ENCODE data around the gene GPT2.
A peak's percentile ranks its signal among the peaks of the same experiment; 100 is the strongest.

GPT2 gene

DNA sequence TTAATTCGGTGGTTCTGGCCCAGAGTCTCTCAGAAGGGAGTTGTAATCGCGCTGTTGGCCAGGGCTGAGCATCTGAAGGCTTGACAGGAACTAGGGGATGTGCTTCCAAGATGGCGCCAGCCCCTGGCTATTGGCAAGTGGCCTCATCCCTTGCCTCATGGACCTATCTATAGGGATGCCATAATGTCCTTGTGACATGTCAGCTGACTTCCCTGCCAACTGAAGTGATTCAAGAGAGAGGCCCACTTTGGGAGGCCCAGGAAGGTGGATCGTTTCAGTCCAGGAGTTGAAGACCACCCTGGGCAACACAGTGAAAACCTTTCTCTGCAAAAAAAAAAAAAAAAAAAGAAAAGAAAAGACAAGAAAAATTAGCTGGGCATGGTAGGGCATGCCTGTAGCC lies 38.2 kb upstream of the GPT2 start:
- no peak overlapping the region for H3K27ac ChIP-seq
- TF ChIP-seq ZFX (IDR thresholded peaks at IDR 0.05; ENCODE audit: borderline replicate concordance) = no peak
- TF ChIP-seq, protein P1, sequence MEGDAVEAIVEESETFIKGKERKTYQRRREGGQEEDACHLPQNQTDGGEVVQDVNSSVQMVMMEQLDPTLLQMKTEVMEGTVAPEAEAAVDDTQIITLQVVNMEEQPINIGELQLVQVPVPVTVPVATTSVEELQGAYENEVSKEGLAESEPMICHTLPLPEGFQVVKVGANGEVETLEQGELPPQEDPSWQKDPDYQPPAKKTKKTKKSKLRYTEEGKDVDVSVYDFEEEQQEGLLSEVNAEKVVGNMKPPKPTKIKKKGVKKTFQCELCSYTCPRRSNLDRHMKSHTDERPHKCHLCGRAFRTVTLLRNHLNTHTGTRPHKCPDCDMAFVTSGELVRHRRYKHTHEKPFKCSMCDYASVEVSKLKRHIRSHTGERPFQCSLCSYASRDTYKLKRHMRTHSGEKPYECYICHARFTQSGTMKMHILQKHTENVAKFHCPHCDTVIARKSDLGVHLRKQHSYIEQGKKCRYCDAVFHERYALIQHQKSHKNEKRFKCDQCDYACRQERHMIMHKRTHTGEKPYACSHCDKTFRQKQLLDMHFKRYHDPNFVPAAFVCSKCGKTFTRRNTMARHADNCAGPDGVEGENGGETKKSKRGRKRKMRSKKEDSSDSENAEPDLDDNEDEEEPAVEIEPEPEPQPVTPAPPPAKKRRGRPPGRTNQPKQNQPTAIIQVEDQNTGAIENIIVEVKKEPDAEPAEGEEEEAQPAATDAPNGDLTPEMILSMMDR (IDR thresholded peaks at IDR 0.05) = no peak

DNA sequence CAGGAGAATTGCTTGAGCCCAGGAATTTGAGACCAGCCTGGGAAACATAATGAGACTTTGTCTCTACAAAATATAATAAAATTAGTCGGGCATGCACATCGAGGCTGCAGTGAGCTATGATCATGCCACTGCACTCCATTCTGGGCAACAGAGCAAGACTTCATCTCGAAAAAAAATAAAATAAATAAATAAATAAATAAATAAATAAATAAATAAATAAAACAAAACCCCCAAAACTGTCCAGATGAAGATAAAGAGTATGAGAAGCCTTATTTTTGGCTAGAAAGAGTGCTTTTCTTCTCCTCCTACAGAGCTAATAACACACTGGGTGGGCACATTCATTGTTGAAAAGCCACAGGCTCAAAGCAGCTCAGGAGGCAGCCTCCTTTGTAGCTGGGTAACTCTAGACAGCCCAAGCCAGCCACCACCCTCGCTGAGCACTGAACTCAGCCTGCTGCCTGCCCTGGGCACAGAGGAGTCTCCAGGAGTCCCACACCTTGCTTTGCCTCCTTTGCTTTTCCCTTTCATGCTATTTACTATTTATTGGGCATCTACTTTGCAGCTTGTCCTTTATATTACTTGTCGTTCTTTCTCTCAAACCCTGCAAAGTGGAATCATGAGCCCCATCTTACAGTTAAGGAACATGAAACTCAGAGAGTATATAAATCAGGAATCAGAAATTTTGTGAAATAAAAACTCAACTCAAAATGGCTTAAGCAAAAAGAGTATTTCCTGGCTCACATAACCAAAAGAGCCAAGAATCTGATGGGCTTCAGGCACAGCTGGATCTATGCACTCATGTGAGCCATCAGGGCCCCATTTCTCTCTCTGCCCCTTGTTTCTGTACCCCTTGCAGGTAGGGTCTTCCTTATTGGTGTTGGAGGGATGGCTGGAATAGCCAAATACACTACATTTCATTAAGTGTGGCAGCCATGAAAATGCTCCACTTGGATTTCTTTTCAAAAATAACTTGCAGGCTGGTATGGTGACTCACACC lies 35.1 kb upstream of the GPT2 start:
- TF ChIP-seq ZFX (IDR thresholded peaks at IDR 0.05; ENCODE audit: borderline replicate concordance) = no peak
- TF ChIP-seq, protein P1 (IDR thresholded peaks at IDR 0.05) = no peak
- H3K27ac ChIP-seq = no peak overlapping the region

DNA sequence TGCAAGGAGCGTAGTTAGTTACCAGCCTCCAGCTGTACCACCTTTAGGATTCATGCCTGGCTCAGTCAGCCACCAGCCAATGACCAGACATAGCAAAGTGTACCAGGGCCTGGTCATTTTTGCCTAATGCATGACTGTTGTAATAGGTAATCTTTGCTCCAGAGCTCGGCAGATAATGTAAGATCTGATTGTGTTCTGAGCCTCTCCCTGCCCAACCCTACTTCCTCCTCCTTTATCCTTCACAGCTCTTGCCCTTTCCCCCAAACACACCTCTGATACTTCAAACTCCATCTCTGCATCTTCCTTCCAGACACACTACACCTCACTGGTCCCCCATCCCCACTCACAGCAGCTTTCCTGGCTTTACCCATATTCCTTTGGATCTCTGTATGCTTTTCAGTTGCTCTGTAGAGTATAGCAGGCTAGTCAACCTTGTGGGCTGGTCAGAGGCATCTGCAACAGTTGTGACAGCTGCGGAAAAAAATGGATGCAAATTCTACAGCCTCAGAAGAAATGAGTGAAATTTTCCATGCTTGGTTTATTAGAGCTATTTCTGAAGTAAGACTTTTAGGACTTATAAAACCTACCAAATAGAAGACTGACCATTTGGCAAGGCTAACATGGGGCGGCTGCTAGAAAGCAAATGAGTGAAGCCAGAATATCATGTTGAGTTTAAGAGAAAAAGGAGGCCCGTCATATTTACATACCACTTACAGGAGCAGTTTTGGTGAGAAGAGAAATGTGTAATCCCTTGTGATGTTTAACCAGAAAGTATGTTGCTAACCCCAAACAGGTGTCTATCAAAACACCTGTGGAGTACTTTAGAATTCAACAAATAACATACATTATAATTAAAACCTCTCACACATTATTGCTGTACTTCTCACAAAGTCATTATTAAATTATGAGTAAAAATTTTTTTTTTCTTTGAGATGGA lies 33.3 kb upstream of the GPT2 start:
- H3K27ac ChIP-seq = no peak overlapping the region
- TF ChIP-seq ZFX (IDR thresholded peaks at IDR 0.05; ENCODE audit: borderline replicate concordance) = no peak
- TF ChIP-seq, protein P1 (IDR thresholded peaks at IDR 0.05) = no peak

DNA sequence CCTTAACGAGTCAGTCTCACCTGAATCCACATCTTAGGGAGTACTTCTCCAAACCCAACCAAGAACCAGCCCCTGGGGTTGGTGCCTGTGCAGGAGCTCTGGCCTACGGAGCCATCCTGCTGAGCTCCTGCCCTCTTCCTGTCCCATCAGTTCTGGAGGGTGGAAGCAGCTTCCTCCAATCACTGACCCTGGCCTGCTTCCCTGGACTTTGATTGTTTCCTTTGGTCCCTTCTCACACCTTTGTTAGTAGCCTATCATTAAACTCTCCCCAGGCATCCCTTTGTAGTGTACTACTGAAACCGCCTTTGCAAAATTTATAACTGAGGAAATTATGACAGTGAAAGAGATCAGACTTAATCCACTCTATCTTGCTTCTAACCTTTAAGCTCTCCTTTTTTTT lies 32.0 kb upstream of the GPT2 start:
- no peak for TF ChIP-seq ZFX (IDR thresholded peaks at IDR 0.05; ENCODE audit: borderline replicate concordance)
- TF ChIP-seq, protein P1 (IDR thresholded peaks at IDR 0.05) = no peak
- no peak overlapping the region for H3K27ac ChIP-seq

DNA sequence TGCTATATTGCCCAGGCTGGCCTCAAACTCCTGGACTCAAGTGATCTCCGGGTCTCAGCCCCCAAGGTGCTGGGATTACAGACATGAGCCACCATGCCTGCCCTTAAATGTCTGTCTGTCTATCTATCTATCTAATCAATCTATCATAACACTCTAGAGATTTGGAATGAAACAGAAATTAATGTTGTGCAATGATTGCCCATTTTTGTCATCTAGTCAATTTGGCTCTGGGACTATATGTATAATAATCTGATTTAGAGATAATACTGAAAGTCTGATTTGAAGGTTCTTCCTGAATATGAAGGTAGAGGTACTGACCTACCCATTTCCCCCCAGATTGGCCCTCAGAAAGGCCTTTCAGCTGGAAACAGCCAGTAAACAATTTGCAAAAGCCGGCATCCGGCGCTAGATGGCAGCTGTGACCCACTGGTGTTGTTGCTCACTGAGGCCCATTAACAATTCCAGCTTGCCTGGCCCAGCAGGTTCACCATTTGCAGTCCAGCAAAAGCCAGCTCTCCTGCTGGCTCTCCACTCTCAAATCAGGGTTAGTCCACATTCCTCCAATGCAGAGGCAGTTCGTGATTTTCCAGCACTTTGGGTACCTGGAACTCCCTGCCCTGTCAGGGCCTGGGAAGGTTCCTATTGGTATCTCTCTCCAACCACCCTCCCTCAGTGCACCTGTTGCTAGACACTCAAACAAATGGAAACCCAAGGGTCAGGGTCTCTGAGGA lies 30.3 kb upstream of the GPT2 start:
- H3K27ac ChIP-seq = no peak overlapping the region
- TF ChIP-seq ZFX (IDR thresholded peaks at IDR 0.05; ENCODE audit: borderline replicate concordance) = no peak
- TF ChIP-seq, protein P1 (IDR thresholded peaks at IDR 0.05) = peak; percentile 92

DNA sequence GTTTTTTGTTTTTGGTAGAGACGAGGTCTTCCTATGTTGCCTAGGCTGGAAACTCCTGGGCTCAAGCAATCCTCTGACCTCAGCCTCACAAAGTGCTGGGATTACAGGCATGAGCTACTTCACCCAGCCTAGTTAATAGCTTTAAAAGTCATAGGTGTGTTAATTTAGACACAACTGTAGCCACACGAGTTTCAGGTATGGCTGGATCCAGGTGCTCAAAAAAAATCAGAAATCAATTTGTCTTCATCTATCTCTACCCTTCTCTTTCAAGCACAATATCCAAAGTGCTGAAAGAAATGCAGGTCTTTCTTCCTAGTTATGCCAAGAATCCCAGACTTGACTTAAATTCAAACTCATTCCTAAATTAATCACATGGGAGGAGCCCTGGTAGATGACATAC lies 29.3 kb upstream of the GPT2 start:
- no peak overlapping the region for H3K27ac ChIP-seq
- TF ChIP-seq, protein P1 (IDR thresholded peaks at IDR 0.05) = no peak
- no peak for TF ChIP-seq ZFX (IDR thresholded peaks at IDR 0.05; ENCODE audit: borderline replicate concordance)
